K562 (cell line): Measurements from ENCODE around the gene NMNAT1. TPM values are rescaled to one million over a fixed set of nuclear protein-coding genes. Genes with fewer than 3 reads are reported as not detected.

ENCODE experiments used
- CEBPG ChIP-seq, 3 experiments: fragments of 200-800 bp in 1 of 3; sonication (Bioruptor generic) in 1 of 3; sonication (generic) in 1 of 3; formaldehyde crosslinking in 1 of 3; IDR thresholded peaks in 2 of 3; conservative IDR thresholded peaks in 1 of 3; 2 replicates each; pipeline versions ENCODE4 v1.6.1 to v1.8.0; 2016 to 2022; ENCODE audit warnings: missing compliant biosample characterization in 2 of 3, missing genetic modification characterization in 2 of 3, mild to moderate bottlenecking in 1 of 3, missing genetic modification reagents in 1 of 3
- EP300 ChIP-seq: IDR thresholded peaks from 2 replicates; pipeline ENCODE4 v1.6.1; 2012; ENCODE audit warnings: low read length, improper control_type of control experiment
- EP400 ChIP-seq: fragments of 450-650 bp; IDR thresholded peaks from 2 replicates; pipeline ENCODE4 v1.6.1; 2017; ENCODE audit warnings: antibody characterized with exemption, mild to moderate bottlenecking, moderate library complexity
- ESRRA ChIP-seq: fragments of 450-650 bp; IDR thresholded peaks from 2 replicates; pipeline ENCODE4 v1.6.1; 2014; ENCODE audit warnings: low read depth, mild to moderate bottlenecking, moderate library complexity, borderline replicate concordance
- ETV5 ChIP-seq: sonication (generic); formaldehyde crosslinking; IDR thresholded peaks from 2 replicates; pipeline ENCODE4 v1.4.0; 2020; ENCODE audit warnings: low read depth, mild to moderate bottlenecking, missing genetic modification reagents
- FOXA1 ChIP-seq: fragments of 450-650 bp; IDR thresholded peaks from 2 replicates; pipeline ENCODE4 v1.6.1; 2016; ENCODE audit warnings: mild to moderate bottlenecking, borderline replicate concordance
- FUS ChIP-seq: fragments of 200-400 bp; formaldehyde crosslinking; optimal IDR thresholded peaks from 2 replicates; pipeline ENCODE3; 2017; ENCODE audit warnings: low read depth, low read length
- HMG20A ChIP-seq: fragments of 450-650 bp; formaldehyde crosslinking; conservative IDR thresholded peaks from 2 replicates; pipeline ENCODE4 v1.4.0; 2020; ENCODE audit warnings: mild to moderate bottlenecking, mixed read lengths
- PTRF ChIP-seq: fragments of 450-650 bp; IDR thresholded peaks from 2 replicates; pipeline ENCODE4 v1.6.1; 2016; ENCODE audit warnings: mild to moderate bottlenecking, missing genetic modification characterization, missing compliant biosample characterization
- PURB ChIP-seq: sonication (generic); formaldehyde crosslinking; IDR thresholded peaks from 2 replicates; pipeline ENCODE4 v1.9.0; 2021; ENCODE audit warnings: low read depth, mild to moderate bottlenecking, missing genetic modification reagents
- RAD51 ChIP-seq: fragments of 450-650 bp; IDR thresholded peaks from 2 replicates; pipeline ENCODE4 v1.7.1; 2016; ENCODE audit warnings: low read depth, mild to moderate bottlenecking, borderline replicate concordance
- SIRT6 ChIP-seq: IDR thresholded peaks from one replicate; pipeline ENCODE4 v1.6.1; 2012; ENCODE audit warnings: low read depth, mild to moderate bottlenecking, control low read depth, inconsistent platforms, low read length, moderate library complexity
- TAL1 ChIP-seq: fragments of 450-650 bp; IDR thresholded peaks from 2 replicates; pipeline ENCODE4 v1.6.1; 2016; ENCODE audit warnings: mild to moderate bottlenecking
- TGIF2 ChIP-seq: sonication (generic); formaldehyde crosslinking; IDR thresholded peaks from 2 replicates; pipeline ENCODE4 v1.8.1; 2022; ENCODE audit warnings: mild to moderate bottlenecking, missing genetic modification reagents, moderate library complexity
- ZBTB17 ChIP-seq: fragments of 450-650 bp; formaldehyde crosslinking; IDR thresholded peaks from 2 replicates; pipeline ENCODE4 v1.4.0; 2020; ENCODE audit warnings: mild to moderate bottlenecking
- ZNF311 ChIP-seq: fragments of 250-450 bp; sonication (Bioruptor Pico); IDR thresholded peaks from 2 replicates; pipeline ENCODE4 v1.4.0; 2020; ENCODE audit warnings: mild to moderate bottlenecking, moderate library complexity
- ZNF347 ChIP-seq: fragments of 450-650 bp; formaldehyde crosslinking; IDR thresholded peaks from 2 replicates; pipeline ENCODE4 v1.4.0; 2020; ENCODE audit warnings: low read depth, mild to moderate bottlenecking, moderate library complexity
- ZNF354B ChIP-seq: fragments of 250-450 bp; sonication (Bioruptor Pico); IDR thresholded peaks from 2 replicates; pipeline ENCODE4 v1.4.0; 2020
- ZNF764 ChIP-seq: fragments of 250-450 bp; sonication (Bioruptor Pico); IDR thresholded peaks from 2 replicates; pipeline ENCODE4 v1.4.0; 2020; ENCODE audit warnings: low read depth, mild to moderate bottlenecking, moderate library complexity
- polyA plus RNA-seq, 8 experiments: library from polyadenylated mRNA; depleted of rRNA in 4 of 8; stranded (reverse) in 5 of 8; unstranded in 3 of 8; fragments of >200 nt; fragmentation: Nextera tagmentation in 2 of 8; fragmentation: Illumina TruSeq in 1 of 8; extraction: Ambion mirVana in 2 of 8; extraction: Trizol in 1 of 8; gene quantifications; 2 replicates each; pipeline versions ENCODE4 v1.2.1 to v1.2.3, GENCODE V29; 2011 to 2014; ENCODE audit warnings: inconsistent platforms in 1 of 8, missing spikeins in 1 of 8
- total RNA-seq, 7 experiments: library from RNA; depleted of rRNA in 6 of 7; stranded (reverse); fragments of >200 nt in 6 of 7; fragmentation: Illumina TruSeq in 2 of 7; extraction: Trizol in 2 of 7; gene quantifications; 2 replicates each; pipeline versions ENCODE4 v1.2.1 to v1.2.3, GENCODE V29; 2011 to 2021; ENCODE audit warnings: low replicate concordance in 1 of 7
- TF ChIP-seq, protein P1 (sequence below): fragments of 250-450 bp; sonication (Bioruptor Pico); IDR thresholded peaks from 2 replicates; pipeline ENCODE4 v1.5.1; 2021; ENCODE audit warnings: mild to moderate bottlenecking
- TF ChIP-seq, protein P2 (sequence below): sonication (generic); formaldehyde crosslinking; IDR thresholded peaks from 2 replicates; pipeline ENCODE4 v1.9.0; 2022; ENCODE audit warnings: mild to moderate bottlenecking, missing genetic modification reagents
- TF ChIP-seq, protein P3 (sequence below): sonication (generic); formaldehyde crosslinking; IDR thresholded peaks from 2 replicates; pipeline ENCODE4 v1.8.0; 2022; ENCODE audit warnings: mild to moderate bottlenecking, low read depth, missing genetic modification reagents
- TF ChIP-seq, protein P4 (sequence below): fragments of 250-450 bp; sonication (Bioruptor Pico); IDR thresholded peaks from 2 replicates; pipeline ENCODE4 v1.6.1; 2021; ENCODE audit warnings: mild to moderate bottlenecking

The NMNAT1 gene
- total and polyA plus RNA-seq, 9 of the 15 experiments (the other 6 are each of a cell fraction or from before 2014, with no cell fraction given) = 5.1 to 14.6 (median 12.1) TPM

DNA sequence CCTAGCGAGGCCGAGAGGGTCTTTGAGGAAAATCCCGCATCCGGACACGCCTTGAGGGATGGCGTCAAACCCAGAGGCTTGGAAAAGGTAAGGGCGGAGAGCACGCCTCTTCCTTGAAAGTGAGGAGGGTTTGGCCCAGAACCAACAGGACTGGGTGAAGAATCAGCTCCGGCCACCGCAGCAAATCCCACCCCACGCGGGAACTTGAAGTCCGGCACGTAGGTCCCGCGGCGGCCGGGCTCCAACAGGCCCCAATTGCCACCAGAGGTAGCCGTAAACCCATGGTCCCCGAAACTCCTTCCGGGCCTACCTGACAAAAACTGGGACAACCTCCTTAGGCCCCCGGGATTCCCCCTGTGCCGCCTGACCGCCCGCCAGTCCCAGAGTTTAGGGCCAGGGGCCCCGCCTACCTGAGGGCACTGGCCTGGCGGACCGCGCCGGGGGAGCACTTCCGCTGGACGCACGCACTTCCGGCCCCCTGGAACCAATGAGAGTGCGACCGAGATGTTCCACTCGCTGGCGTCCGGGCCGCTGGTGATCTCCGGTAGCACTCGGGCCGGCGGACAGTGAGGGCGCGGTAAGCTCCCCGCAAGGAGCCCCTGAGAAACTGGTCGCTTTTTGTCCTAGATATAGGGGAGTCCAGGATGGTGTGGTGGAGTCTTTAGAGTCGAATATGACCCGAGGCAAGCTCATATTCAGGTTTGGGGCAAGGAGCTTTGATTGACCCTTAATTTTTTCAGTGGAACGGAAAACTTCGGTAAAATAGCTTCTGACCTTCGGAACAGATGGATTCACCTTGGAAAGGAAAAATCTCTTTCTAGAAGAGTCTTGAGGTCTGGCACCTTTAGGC is at the start of gene NMNAT1, which contains the start of gene LZIC (continued):
- no peak for TF ChIP-seq ZNF354B (CRISPR knock-in tag)
- TF ChIP-seq ZNF311 (CRISPR knock-in tag) = no peak
- TF ChIP-seq ESRRA = peak; percentile 99
- no peak for TF ChIP-seq FOXA1
- peak; percentile 73; the same call in 1 of the 2 replicates for TF ChIP-seq TGIF2
- no peak for TF ChIP-seq CEBPG (CRISPR knock-in tag; IDR thresholded peaks at IDR 0.05)
- TF ChIP-seq CEBPG (tag; conservative IDR thresholded peaks at IDR 0.05 in 1 of 2, IDR thresholded peaks at IDR 0.05 in 1 of 2) = no peak
- TF ChIP-seq, protein P1, sequence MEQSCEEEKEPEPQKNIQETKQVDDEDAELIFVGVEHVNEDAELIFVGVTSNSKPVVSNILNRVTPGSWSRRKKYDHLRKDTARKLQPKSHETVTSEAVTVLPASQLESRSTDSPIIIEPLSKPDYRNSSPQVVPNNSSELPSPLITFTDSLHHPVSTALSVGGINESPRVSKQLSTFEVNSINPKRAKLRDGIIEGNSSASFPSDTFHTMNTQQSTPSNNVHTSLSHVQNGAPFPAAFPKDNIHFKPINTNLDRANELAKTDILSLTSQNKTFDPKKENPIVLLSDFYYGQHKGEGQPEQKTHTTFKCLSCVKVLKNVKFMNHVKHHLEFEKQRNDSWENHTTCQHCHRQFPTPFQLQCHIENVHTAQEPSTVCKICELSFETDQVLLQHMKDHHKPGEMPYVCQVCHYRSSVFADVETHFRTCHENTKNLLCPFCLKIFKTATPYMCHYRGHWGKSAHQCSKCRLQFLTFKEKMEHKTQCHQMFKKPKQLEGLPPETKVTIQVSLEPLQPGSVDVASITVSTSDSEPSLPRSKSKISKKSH (CRISPR knock-in tag) = no peak
- TF ChIP-seq, protein P2, sequence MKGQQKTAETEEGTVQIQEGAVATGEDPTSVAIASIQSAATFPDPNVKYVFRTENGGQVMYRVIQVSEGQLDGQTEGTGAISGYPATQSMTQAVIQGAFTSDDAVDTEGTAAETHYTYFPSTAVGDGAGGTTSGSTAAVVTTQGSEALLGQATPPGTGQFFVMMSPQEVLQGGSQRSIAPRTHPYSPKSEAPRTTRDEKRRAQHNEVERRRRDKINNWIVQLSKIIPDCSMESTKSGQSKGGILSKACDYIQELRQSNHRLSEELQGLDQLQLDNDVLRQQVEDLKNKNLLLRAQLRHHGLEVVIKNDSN = no peak
- TF ChIP-seq, protein P3, sequence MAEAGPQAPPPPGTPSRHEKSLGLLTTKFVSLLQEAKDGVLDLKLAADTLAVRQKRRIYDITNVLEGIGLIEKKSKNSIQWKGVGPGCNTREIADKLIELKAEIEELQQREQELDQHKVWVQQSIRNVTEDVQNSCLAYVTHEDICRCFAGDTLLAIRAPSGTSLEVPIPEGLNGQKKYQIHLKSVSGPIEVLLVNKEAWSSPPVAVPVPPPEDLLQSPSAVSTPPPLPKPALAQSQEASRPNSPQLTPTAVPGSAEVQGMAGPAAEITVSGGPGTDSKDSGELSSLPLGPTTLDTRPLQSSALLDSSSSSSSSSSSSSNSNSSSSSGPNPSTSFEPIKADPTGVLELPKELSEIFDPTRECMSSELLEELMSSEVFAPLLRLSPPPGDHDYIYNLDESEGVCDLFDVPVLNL (CRISPR knock-in tag) = 0 out of 2 replicates have a peak, but pooled peaks have one; percentile 74
- TF ChIP-seq HMG20A (CRISPR knock-in tag) = no peak
- no peak for TF ChIP-seq SIRT6
- TF ChIP-seq, protein P4, sequence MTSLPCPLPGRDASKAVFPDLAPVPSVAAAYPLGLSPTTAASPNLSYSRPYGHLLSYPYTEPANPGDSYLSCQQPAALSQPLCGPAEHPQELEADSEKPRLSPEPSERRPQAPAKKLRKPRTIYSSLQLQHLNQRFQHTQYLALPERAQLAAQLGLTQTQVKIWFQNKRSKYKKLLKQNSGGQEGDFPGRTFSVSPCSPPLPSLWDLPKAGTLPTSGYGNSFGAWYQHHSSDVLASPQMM (CRISPR knock-in tag) = no peak
- peak; percentile 48 for TF ChIP-seq EP300
- TF ChIP-seq ETV5 = peak; percentile 92
- TF ChIP-seq TAL1 = no peak
- peak; percentile 95 for TF ChIP-seq EP400
- no peak for TF ChIP-seq ZNF347 (CRISPR knock-in tag)
- TF ChIP-seq ZNF764 (CRISPR knock-in tag) = no peak
- TF ChIP-seq RAD51 = no peak
- no peak for TF ChIP-seq FUS
- TF ChIP-seq ZBTB17 (CRISPR knock-in tag) = no peak; the same call in 1 of the 2 replicates
- no peak for TF ChIP-seq PURB
- no peak for TF ChIP-seq PTRF
